KMS-11 (cell line): Measurements from ENCODE around the gene ATP6V1F.

Source experiments
- H2AFZ ChIP-seq: fragments of 200-600 bp; sonication (generic); 2 replicates; pipeline ENCODE4 v1.6.1; 2016; ENCODE audit warnings: antibody characterized with exemption, mixed run types, low read depth
- H3K27ac ChIP-seq: fragments of 200-600 bp; sonication (generic); 2 replicates; pipeline ENCODE4 v1.6.1; 2016; ENCODE audit warnings: mild to moderate bottlenecking, mixed run types
- H3K27me3 ChIP-seq: fragments of 200-600 bp; sonication (generic); 2 replicates; pipeline ENCODE4 v1.6.1; 2017; ENCODE audit warnings: mild to moderate bottlenecking, low read depth, mixed run types, moderate library complexity; ENCODE audit not compliant: insufficient read depth
- H3K36me3 ChIP-seq: fragments of 200-600 bp; sonication (generic); 2 replicates; pipeline ENCODE4 v1.6.1; 2017; ENCODE audit warnings: mild to moderate bottlenecking, mixed run types; ENCODE audit not compliant: insufficient read depth
- H3K4me1 ChIP-seq: fragments of 200-600 bp; sonication (generic); 2 replicates; pipeline ENCODE4 v1.6.1; 2016; ENCODE audit warnings: mild to moderate bottlenecking, low read depth, mixed run types; ENCODE audit not compliant: poor library complexity, severe bottlenecking
- H3K4me2 ChIP-seq: fragments of 200-600 bp; sonication (generic); 2 replicates; pipeline ENCODE4 v1.7.0; 2016; ENCODE audit warnings: mild to moderate bottlenecking, mixed run types
- H3K4me3 ChIP-seq: fragments of 200-600 bp; sonication (generic); IDR thresholded peaks from 2 replicates; pipeline ENCODE4 v1.6.1; 2017; ENCODE audit warnings: low read depth, low read length, mixed read lengths; ENCODE audit not compliant: insufficient read depth
- H3K79me2 ChIP-seq: fragments of 200-600 bp; sonication (generic); 2 replicates; pipeline ENCODE4 v1.6.1; 2016; ENCODE audit warnings: low read depth, mixed run types; ENCODE audit not compliant: insufficient read depth
- H3K9ac ChIP-seq: fragments of 200-600 bp; sonication (generic); 2 replicates; pipeline ENCODE4 v1.6.1; 2016; ENCODE audit warnings: mild to moderate bottlenecking, mixed run types
- H4K20me1 ChIP-seq: fragments of 200-600 bp; sonication (generic); 2 replicates; pipeline ENCODE4 v1.6.1; 2016; ENCODE audit warnings: mild to moderate bottlenecking, mixed run types; ENCODE audit not compliant: insufficient read depth
- TF ChIP-seq, protein P1 (sequence below): fragments of 200-600 bp; sonication (generic); conservative IDR thresholded peaks from 2 replicates; pipeline ENCODE4 v1.6.1; 2017; ENCODE audit warnings: low read depth, mild to moderate bottlenecking, antibody characterized with exemption, low read length, moderate library complexity, mixed read lengths

ATP6V1F gene

DNA sequence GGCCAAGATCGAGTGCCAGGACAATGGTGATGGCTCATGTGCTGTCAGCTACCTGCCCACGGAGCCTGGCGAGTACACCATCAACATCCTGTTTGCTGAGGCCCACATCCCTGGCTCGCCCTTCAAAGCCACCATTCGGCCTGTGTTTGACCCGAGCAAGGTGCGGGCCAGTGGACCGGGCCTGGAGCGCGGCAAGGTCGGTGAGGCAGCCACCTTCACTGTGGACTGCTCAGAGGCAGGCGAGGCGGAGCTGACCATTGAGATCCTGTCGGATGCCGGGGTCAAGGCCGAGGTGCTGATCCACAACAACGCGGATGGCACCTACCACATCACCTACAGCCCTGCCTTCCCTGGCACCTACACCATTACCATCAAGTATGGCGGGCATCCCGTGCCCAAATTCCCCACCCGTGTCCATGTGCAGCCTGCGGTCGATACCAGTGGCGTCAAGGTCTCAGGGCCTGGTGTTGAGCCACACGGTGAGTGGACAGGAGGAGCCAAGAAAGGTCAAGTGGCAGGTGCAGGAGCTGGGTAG, 17.8 kb upstream of the ATP6V1F start:
- no peak overlapping the region for H3K4me3 ChIP-seq
- no peaks in the 10 kb centered on the region for H4K20me1 ChIP-seq
- H3K36me3 ChIP-seq: no peaks in the 10 kb centered on the region
- H3K9ac ChIP-seq: no peak overlapping the region
- peaks cover 7% of the 10 kb centered on the region for H3K4me1 ChIP-seq
- H3K27ac ChIP-seq: no peak overlapping the region
- no peaks in the 10 kb centered on the region for H3K79me2 ChIP-seq
- H2AFZ ChIP-seq: no peak overlapping the region
- TF ChIP-seq, protein P1, sequence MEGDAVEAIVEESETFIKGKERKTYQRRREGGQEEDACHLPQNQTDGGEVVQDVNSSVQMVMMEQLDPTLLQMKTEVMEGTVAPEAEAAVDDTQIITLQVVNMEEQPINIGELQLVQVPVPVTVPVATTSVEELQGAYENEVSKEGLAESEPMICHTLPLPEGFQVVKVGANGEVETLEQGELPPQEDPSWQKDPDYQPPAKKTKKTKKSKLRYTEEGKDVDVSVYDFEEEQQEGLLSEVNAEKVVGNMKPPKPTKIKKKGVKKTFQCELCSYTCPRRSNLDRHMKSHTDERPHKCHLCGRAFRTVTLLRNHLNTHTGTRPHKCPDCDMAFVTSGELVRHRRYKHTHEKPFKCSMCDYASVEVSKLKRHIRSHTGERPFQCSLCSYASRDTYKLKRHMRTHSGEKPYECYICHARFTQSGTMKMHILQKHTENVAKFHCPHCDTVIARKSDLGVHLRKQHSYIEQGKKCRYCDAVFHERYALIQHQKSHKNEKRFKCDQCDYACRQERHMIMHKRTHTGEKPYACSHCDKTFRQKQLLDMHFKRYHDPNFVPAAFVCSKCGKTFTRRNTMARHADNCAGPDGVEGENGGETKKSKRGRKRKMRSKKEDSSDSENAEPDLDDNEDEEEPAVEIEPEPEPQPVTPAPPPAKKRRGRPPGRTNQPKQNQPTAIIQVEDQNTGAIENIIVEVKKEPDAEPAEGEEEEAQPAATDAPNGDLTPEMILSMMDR: no peak
- H3K4me2 ChIP-seq: no peak overlapping the region
- H3K27me3 ChIP-seq: peaks cover under 1% of the 10 kb centered on the region; the same call in 1 of the 2 replicates

DNA sequence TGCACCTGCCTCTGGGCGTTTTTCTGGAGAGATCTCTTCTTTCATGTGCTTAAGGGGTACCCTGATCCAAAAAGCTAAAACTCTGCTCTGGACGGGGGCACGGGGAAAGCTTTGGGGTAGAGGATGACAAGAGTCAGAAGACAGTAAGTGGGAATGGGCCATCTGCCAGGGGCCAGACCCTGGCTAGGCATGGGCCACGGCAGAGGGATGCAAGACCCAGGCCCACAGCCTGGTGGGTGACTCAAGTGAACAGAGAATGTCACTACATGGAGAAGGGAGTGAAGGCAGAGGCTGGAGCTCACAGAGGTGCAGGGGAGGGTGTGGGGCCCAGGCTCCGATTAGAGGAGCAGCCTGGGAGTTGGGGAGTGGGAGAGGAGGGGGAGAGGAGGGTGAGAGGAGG, 17.2 kb upstream of the ATP6V1F start:
- no peaks in the 10 kb centered on the region for H4K20me1 ChIP-seq
- H3K27me3 ChIP-seq: peaks cover 5% of the 10 kb centered on the region; the same call in 1 of the 2 replicates
- H3K79me2 ChIP-seq: no peaks in the 10 kb centered on the region
- no peak overlapping the region for H3K9ac ChIP-seq
- no peak overlapping the region for H3K4me3 ChIP-seq
- H3K36me3 ChIP-seq: no peaks in the 10 kb centered on the region
- TF ChIP-seq, protein P1: no peak
- H3K27ac ChIP-seq: no peak overlapping the region
- no peak overlapping the region for H2AFZ ChIP-seq
- H3K4me2 ChIP-seq: no peak overlapping the region
- peaks cover 7% of the 10 kb centered on the region for H3K4me1 ChIP-seq

DNA sequence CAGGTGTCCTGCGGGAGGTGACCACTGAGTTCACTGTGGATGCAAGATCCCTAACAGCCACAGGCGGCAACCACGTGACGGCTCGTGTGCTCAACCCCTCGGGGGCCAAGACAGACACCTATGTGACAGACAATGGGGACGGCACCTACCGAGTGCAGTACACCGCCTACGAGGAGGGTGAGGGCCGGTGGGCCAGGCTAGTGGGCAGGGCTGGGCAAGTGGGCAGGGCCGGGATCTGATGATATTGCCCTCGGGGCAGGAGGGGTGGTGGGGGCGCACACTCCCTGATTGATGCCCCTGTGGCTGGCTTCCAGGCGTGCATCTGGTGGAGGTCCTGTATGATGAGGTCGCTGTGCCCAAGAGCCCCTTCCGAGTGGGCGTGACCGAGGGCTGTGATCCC, 16.7 kb upstream of the ATP6V1F start:
- Histone ChIP-seq H3K4me2 (no peak overlapping the region), H3K27ac (no peak overlapping the region), H3K4me1 (peaks cover 7% of the 10 kb centered on the region), H3K79me2 (no peaks in the 10 kb centered on the region), H2AFZ (no peak overlapping the region), H3K36me3 (no peaks in the 10 kb centered on the region), H3K9ac (no peak overlapping the region), H4K20me1 (no peaks in the 10 kb centered on the region), H3K4me3 (no peak overlapping the region), H3K27me3 (peaks cover 5% of the 10 kb centered on the region; the same call in 1 of the 2 replicates)
- TF ChIP-seq, protein P1: no peak

DNA sequence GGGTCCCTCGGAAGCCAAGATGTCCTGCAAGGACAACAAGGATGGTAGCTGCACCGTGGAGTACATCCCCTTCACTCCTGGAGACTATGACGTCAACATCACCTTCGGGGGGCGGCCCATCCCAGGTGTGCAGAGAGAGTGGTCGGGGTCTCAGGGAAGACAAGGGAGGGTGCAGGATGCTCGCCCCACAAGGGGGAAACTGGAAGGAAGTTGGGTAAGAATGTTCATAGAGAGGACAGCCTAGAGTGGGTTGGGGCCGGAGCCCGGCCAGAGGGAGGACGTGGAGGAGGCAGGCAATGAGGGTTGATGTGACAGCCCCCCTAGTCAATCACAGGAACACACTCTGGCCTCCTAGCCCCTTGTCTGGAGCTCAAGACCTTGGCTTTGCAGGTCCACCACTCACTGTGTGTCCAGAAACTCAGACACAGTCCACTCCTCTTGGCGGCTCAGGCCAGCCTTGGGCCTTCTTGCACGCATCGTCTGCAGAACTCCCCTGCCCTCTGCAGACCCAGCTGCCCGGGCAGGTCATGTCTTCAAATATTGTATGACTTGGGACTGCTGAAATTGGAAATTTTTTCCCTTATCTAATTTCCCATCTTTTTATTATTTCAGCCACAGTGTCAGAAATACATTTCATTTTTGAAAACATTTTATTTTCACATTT, 15.7 kb upstream of the ATP6V1F start:
- Histone ChIP-seq H3K9ac (no peak overlapping the region), H3K27ac (no peak overlapping the region), H3K4me3 (no peak overlapping the region), H3K4me2 (no peak overlapping the region), H3K4me1 (peaks cover 4% of the 10 kb centered on the region), H4K20me1 (no peaks in the 10 kb centered on the region), H3K36me3 (no peaks in the 10 kb centered on the region), H3K79me2 (no peaks in the 10 kb centered on the region), H2AFZ (no peak overlapping the region), H3K27me3 (peaks cover 5% of the 10 kb centered on the region; the same call in 1 of the 2 replicates)
- TF ChIP-seq, protein P1: no peak
